HG02798 (cell line): ENCODE data around the gene C19orf44.
"Not testable (repeated sequence)": the region's sequence is repeated elsewhere in the genome, so short reads cannot be mapped to it uniquely, and the experiment has no call there.

Experiments used
- ATAC-seq: cut with Tn5 transposase; IDR thresholded peaks from one replicate; pipeline ENCODE4 v1.9.1; 2021; ENCODE audit warnings: mild to moderate bottlenecking; ENCODE audit not compliant: unreplicated experiment, poor library complexity

Gene C19orf44

DNA sequence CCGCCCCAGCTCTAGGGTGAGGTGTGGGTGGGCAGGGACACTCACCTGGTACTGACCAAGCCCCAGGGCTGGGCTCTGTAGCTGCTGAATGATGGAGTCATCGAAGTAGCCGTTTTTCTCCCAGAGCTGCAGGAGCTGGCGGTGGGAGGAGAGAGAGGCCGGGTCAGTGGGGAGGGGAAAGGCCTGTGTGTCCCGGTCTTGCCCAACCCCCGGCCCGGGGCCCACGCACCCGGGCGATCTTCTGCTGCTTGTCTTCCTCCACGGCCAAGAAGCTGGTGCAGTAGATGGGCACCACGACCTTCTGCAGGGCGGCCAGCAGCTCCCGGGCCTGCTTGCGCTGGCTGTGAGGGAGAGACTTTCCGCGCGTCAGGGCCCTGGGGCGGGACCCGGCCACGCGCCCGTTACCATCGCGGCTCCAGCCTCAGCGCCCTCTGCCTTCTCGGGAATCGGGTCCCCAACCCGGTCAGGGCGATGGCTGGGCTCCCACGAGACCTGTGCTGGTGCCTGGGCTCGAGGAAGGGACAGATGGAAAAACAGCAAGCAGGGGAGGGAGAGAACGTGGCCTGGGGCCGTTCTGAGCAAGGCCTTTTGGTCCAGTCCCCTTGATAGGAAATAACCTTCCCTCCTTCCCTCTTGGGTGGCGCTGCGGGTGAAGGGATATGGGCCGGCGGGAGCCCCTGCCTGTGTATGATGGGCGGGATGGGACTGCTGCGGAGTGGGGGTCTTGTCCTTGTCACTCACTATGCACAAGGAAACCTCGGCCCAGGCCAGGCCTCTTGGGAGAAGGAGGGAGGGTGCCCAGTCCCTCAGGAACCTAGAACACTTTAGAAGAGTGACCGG lies 34.6 kb downstream of the C19orf44 start:
- no peak for ATAC-seq

DNA sequence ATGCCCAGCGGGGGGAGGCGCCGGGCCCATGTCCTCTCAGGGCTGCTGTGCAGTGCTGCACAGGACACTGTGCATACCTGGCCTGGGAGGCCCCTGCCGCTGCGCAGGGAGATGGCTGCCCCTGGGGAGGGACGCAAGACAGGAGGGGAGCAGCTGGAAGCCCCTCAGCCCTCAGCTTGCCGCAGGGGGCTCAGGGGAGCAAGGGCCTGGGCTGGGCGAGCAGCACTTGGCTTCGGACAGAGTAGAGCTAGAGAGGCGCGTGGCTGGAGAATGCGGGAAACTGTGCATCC lies 35.1 kb downstream of the C19orf44 start:
- ATAC-seq, result no peak

DNA sequence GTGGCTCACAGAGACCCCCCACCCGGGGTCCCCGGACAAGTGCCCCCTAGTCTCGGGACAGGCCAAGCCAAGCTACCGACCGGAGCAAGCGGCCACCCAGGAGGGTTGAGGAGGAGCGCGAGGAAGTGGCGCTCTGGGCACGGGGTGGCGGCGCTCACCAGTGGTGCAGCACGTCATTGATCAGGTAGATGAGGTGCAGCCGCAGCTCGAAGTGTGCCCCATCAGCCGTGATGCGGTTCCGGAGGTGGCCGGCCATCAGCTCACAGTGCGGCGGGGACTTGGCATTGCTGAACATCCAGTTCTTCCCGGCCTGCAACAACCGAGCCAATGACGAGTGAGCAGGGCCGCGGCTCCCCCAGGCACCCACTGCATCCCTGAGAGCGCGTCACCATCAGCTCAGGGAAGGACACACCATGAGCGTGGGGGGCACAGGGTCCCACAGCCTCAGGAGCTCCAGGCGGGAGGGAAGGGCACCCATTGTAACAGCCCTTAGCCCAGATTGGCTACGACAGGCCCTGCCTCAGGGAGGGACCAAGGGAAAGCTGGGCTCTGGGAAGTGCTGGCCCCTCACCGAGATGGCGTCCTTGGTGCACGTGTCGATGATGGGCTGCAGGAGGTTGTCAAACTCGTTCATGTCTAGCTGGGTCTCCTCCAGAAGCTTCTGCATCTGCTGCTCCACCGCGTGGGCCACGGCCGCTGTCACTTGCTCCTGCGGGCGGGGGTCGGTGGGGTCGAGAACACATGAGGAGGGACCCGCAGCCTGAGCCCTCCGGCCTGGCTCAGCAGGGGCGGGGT lies 36.4 kb downstream of the C19orf44 start:
- no peak for ATAC-seq

DNA sequence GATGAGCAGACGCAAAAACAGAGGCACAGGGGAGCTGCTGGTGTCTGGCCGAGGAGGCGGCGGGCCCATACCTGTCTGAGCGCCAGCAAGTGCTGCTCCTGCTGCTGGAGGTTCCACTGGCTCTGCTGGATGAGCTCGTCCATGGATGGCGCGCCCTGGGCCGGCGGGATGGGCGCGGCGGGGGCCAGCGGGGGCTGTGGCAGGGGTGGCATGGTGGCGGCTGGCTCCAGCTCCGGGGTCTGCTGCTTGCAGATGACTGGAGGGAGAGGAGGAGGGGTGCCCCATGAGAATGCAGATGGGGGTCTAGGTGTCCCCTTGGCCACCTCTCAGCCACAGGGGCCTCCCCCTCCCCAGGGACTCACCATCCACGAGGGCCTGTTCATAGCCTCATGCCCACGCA lies 39.2 kb downstream of the C19orf44 start:
- ATAC-seq, result no peak

DNA sequence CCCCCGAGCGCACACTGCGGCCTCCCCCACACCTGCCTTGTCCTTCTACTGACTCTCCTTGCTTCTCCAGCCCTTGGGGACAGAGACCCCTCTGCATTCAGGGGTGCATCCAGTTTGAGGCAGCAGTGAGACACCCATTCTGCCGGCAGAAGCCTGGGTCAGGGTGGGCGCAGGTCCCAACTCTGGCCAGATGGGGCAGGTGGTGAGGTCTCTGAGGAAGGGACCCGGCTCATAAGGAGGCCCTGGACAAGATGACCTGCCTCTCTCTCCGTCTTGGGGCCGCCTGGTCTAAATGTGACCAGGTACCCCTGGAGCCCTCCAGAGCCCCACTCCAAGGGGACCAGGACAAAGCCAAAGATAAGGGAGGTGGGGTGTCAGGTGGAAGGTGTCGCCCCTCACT lies 39.9 kb downstream of the C19orf44 start:
- ATAC-seq, result no peak

DNA sequence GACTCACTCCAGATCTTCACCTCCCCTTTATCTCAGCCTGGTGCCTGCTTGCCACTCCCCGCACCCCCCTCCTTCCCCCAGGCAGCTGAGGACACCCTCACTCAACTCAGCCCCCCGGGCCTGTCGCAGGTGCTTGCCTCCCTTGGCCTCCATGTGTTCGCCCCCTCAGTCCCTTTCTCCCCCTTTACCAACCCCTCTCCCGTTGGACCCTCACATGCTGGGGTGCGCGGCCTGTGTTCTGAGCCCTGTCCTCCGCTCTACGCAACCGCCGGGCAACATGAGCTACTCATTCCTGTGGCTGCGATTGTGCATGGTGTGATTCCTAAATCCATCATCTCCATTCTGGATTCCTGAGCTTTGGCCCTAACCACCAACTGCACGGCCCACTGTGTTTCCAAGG lies 40.9 kb downstream of the C19orf44 start:
- ATAC-seq, result no peak

DNA sequence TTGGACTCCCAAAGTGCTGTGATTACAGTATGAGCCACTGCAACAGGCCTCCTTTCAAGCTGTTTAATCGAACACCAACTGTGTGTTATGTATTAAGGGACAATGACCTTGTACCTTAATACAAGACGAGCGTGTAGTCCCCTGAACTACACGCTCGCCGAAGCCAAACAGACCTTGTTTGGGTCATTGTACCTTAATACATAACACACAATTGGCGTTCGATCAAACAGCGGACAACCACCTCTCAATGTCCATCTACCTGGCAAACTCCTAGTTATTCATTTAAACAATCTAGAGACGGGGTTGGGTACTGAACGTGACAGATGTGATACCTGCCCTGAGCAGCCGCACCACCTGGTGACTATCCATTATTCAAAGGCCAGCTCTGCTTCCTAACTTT lies 44.8 kb downstream of the C19orf44 start:
- no peak for ATAC-seq

DNA sequence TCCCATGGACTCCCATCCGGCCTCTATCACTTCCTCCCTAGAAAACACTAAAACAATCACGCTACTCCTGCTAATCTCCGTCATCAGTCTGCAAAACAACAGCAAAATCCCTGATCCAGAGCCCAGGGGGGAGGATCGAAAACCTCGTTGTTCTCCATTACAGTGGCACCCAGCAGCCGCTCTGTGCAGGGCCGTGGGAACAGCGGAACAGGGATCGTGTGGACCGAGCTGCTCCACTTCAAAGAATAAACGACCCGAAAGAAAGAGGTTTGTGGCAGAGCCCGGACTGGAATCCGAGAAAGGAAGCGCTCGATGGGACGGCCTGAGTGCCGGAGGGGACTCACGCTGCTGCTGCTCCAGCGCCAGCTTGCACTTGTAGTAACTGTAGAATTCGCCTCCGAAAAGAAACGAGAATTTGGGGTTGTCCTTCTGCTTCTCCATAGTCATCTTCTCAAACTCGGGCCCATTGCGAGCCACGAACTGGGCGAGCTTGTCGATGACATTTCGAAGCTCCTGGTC lies 45.4 kb downstream of the C19orf44 start:
- ATAC-seq, result no peak

DNA sequence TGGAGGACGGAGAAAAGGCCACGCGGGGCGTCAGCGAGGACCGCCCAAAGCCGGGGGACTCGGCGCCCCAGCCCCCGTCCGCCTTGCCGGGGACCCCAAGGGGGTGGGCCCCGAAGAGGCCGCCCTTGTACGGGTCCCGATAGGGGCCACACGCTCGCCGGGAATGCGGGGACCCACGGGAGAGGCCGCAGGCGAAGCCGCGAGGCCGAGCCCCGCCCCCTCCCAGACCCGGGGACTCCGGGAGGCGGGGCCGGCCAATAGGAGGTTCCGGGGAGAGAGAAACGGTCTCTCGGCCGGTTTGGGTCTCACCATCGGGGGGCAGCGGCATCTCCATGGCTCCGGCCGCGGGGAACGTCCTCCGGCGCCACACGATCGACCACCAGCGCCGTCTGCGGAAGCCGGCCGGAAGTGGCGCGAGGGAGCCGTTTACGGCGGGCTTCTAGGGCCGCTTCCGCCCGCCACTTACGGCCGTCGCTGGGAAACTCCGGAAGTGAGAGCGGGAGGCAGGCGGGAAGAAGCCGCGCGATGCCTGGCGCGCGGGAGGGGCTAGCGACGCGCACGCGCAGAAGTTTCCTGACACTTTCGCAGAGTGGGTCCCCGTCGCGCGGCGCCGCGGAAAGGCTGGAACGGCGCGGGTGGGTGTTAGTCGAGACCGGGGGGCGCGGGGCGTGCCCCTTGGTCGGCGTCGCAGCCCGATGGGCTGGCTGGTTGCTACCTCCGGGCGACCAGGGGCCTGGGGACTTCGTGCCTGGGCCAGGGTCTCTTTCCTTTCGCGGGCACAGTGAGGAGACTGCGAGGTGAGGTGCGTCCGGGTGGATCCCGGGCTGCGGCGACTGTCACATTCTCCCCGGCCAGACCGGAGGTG lies 46.1 kb downstream of the C19orf44 start, which contains the start of gene CHERP:
TSS of gene CHERP (minus strand) at position 393 of the 865 bp plus-strand sequence. CDS start at position 334, 59 bp downstream.
- ATAC-seq, result peak; percentile 85

DNA sequence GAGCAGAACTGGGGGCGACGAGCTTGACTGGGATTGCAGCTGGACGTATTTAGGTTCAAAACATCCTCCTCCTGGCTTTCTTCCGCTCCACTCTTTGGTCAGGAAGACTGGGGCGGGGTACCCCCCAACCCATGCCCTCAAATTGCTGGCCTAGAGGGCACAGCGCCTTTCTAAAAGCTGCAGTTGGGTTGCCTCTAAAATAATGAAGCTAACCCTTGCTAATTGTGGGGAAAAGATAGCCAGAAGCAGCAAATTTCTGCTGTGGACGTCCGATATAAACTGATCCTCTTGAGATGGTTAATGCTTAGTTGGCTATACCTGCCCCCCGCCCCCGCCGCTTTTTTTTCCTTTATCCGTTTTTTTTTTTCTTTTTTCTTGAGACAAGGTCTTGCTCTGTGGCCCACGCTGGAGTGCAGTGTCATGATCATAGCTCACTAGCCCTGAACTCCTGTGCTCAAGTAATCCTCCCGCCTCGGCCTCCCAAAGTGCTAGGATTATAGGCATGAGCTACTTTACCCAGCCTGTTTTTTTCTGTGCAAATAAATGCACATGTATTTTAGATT lies 46.8 kb downstream of the C19orf44 start:
- no peak for ATAC-seq

DNA sequence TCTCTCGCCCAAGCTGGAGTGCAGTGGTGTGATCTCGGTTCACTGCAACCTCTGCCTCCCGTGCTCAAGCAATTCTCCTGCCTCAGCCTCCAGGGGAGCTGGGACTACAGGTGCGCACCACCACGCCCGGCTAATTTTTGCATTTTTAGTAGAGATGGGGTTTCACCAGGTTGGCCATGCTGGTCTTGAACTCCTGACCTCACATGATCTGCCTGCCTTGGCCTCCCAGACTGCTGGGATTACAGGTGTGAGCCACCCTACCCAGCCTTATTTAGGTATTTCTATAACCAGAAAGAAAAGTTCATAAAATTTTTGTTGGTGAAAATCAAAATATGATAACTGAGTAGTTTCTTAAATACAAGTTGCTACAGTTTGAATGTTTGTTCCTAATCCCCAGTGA lies 47.5 kb downstream of the C19orf44 start:
- ATAC-seq, result not testable (repeated sequence)

DNA sequence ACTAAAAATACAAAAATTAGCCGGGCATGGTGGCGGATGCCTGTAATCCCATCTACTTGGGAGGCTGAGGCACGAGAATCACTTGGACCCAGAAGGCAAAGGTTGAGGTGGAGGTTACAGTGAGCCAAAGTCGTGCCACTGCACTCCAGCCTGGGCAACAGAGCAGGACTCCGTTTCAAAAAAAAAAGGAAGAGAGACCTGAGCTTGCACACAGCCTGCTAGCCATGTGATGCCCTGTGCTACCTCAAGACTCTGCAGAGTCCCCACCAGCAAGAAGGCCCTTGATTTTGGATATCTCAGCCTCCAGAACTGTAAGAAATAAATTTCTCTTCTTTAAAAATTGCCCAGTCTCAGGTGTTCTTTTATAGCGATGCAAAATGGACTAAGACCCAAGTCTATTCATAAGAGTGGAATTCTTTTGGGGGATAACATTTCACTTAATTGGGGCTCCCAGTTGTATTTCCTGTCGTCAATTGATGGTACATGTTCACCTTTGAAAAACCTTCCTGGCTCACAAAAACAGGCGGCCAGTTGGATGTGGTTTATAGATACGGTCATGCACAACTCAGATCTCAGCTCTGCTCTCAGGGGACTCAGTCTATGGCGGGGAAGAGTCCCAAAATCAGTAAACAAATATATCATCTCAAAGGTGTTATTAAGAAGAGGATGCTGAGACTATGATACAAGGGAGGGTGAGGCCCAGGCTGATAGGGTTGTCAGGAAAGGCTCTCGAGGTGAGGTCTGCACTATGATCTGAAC lies 48.5 kb downstream of the C19orf44 start:
- no peak for ATAC-seq

DNA sequence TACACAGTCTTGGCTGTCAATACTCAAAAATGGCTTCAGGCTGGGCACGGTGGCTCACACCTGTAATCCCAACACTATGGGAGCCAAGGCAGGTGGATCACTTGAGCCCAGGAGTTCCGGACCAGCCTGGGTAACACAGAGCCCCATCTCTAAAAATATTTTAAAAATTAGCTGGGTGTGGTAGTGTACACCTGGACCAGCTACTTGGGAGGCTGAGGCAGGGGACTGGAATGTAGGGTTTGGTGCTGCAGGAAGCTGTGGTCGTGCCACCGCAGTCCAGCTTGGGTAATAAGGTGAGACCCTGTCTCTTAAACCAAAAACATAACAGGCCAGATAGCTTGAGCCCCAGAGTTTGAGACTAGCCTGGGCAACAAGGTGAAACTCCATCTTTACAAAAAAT lies 52.8 kb downstream of the C19orf44 start:
- no peak for ATAC-seq

DNA sequence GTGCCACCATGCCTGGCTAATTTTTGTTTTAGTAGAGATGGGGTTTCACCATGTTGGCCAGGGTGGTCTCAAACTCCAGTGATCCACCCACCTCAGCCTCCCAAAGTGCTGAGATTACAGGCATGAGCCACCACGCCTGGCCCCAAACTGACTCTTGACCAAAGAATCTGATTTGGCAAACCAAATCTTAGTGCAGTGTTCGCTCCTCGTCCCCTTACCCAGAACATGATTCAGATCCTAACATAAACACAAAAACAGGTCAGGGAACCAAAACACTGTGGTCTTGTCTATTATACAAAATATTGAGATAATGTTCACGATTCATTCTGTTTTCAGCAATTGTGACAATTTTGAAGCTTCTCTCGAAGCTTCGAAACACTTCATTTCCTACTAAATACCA lies 55.7 kb downstream of the C19orf44 start:
- ATAC-seq, result not testable (repeated sequence)

DNA sequence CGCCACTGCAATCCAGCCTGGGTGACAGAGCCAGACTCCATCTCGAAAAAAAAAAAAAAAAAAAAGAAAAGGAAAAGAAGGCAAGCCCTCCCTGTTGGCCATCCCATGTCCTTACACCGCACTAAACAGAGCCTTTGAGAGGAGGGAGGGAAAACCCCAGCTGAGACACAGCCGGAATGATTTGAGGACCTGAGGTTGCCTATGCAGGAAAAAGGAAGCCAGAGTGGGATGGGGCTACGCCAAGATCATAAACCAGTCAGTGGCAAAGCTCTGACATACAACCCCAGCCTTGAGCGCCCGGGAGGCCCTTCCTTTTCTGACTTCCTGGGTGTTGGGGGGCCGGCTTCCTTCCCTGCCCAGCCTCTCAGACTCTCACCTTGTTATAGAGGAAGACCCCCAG lies 58.6 kb downstream of the C19orf44 start:
- no peak for ATAC-seq

DNA sequence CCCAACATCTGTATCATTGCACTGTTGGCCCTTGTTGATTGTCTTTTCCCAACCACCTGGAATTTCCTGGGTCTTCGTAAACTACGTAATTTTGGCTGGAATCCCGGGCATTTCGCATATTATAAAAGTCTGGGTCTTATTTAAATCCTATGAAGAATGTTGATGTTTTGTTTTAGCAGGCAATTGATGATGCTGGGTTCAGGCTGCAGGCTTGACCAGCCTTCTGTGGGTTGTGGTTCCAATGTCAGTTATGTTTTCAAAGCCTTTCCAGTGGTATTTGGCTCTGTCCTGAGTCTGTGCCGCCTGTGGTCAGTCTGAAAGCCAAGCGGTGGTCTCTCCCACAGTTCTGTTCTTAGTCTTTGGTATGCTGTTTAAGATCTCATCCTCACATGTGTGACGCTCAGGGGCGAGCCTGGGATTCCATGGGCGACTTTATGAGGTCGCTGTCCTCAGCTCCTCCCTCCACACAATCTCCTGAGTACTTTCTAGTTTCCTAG lies 63.6 kb downstream of the C19orf44 start:
- no peak for ATAC-seq

DNA sequence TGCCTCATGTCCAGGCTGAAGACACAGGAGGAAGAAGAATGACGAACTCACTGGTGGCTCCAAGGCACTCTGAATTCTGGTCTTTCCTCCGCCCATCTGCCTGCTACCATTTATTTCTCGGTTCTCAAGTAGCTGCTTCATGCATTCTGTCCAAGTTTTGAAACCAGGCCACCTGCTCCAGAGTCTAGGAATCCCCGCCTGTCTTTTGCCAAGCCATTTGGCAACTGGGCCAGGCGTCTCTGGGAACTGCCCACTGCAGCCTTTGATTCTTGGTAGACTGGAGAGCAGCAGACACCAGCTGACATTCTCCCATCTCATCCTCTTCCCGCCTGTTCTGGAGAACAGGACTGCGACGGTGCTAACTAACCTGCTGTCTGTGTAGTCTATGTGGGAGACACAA lies 65.2 kb downstream of the C19orf44 start:
- no peak for ATAC-seq

DNA sequence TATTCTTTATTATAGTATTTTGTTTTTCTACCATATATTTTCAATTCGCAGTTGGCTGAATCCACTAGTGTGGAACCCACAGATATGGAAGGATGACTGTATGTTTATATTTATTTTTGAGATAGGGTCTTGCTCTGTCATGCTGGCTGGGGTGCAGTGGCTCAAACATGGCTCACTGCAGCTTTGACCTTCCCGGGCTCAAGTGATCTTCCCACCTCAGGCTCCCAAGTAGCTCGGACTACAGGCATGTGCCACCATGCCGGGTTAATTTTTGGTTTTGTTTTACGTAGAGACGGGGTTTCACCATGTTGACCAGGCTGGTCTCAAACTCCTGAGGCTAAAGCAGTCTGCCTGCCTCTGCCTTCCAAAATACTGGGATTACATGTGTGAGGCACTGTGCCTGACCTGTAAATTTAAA lies 66.4 kb downstream of the C19orf44 start:
- ATAC-seq, result no peak

DNA sequence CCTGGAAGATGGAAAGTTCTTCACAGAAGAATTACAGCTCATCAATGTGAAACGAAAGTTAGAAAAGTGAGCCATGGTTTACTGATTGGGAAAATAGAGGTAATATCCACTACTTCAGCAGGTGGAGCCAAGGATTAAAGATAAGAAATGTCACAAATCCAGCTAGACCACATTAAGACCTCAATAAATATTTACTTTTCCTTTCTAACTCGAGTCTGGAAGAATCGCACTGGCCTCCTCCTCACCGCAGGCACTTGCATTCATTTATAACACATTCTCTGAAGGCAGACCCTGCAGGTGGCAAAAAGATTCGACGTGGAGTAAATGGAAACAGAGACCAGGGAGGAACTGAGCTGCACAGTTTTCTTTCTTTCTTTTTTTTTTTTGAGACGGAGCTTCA lies 68.6 kb downstream of the C19orf44 start:
- ATAC-seq, result no peak
